ENCODE results near the gene PRTG. TPM values are rescaled to one million over a fixed set of nuclear protein-coding genes. Genes with fewer than 3 reads are reported as not detected.
"Not testable (repeated sequence)": the region's sequence is repeated elsewhere in the genome, so short reads cannot be mapped to it uniquely, and the experiment has no call there.

PRTG gene
- total RNA-seq, 1 donor from 2014 or later = 574 TPM

DNA sequence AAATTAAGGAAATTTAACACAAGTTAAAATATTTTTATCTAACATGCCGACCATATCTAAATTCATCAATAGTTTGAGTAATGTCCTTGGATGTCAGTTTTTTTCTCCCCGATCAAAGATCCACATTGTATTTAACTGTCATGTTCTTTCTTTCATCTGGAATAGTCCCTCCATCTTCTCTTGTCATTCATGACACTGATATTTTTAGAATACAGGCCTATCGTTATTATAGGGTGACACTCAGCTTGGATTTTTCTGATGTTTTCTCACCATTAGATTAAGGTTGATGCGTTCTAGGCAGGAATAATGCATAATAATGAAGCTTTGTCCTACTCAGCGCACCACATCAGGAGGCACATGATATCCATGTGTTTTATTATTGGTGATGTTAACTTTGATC lies 141.6 kb downstream of the PRTG start:
- Histone ChIP-seq H4K20me1 (ENCODE audit: low read depth) (no peaks in the 10 kb centered on the region), H2AFZ (replicated peaks) (no peak overlapping the region), H3K9ac (no peak overlapping the region), H3F3A (ENCODE audit: low read depth) (no peaks in the 10 kb centered on the region), H3K27me3 (no peaks in the 10 kb centered on the region), H3K4me2 (no peak overlapping the region), H3K36me3 (no peaks in the 10 kb centered on the region), H3K9me3 (ENCODE audit: low read depth) (no peaks in the 10 kb centered on the region), H3K79me2 (ENCODE audit: low read depth) (no peaks in the 10 kb centered on the region), H3K27ac (no peak overlapping the region), H3K4me3 (no peak overlapping the region), H3K4me1 (no peaks in the 10 kb centered on the region)
- peaks cover 5% of the 10 kb centered on the region for H3K27me3 Mint-ChIP-seq (ENCODE audit: insufficient read depth, low read depth)
- TF ChIP-seq EZH2 (IDR thresholded peaks at IDR 0.05) = no peak
- TF ChIP-seq EZH2phosphoT487 (IDR thresholded peaks at IDR 0.05) = no peak
- TF ChIP-seq, protein P1, sequence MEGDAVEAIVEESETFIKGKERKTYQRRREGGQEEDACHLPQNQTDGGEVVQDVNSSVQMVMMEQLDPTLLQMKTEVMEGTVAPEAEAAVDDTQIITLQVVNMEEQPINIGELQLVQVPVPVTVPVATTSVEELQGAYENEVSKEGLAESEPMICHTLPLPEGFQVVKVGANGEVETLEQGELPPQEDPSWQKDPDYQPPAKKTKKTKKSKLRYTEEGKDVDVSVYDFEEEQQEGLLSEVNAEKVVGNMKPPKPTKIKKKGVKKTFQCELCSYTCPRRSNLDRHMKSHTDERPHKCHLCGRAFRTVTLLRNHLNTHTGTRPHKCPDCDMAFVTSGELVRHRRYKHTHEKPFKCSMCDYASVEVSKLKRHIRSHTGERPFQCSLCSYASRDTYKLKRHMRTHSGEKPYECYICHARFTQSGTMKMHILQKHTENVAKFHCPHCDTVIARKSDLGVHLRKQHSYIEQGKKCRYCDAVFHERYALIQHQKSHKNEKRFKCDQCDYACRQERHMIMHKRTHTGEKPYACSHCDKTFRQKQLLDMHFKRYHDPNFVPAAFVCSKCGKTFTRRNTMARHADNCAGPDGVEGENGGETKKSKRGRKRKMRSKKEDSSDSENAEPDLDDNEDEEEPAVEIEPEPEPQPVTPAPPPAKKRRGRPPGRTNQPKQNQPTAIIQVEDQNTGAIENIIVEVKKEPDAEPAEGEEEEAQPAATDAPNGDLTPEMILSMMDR (IDR thresholded peaks at IDR 0.05) = no peak
- H3K36me3 Mint-ChIP-seq = peaks cover 5% of the 10 kb centered on the region
- no peak overlapping the region for H3K4me3 Mint-ChIP-seq
- H3K27ac Mint-ChIP-seq = no peak overlapping the region
- DNase-seq (ENCODE audit: low spot score) = no peak
- peaks cover 5% of the 10 kb centered on the region for H3K9me3 Mint-ChIP-seq
- H3K4me1 Mint-ChIP-seq = no peaks in the 10 kb centered on the region

DNA sequence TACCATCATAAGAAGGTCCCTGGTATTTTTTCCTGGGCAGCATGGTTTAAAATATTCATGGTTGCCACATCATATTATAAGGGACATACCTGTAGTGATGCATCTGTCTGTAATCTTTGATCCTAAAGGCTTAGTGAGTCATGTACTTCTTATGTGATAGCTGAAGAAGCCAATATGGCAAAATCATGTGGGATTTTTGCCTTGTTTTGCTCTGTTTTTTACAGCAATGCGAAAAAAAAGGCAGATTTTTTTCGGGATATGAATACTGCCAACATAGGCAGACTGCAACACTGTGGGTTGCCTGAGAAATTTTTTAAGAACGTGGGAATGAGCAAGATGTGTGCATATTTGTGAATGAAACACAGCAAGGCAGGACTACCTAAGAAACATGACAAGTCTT lies 143.5 kb downstream of the PRTG start:
- H3K9ac ChIP-seq = no peak overlapping the region
- no peak overlapping the region for H2AFZ ChIP-seq (replicated peaks)
- H3K9me3 ChIP-seq (ENCODE audit: low read depth) = no peaks in the 10 kb centered on the region
- TF ChIP-seq, protein P1 (IDR thresholded peaks at IDR 0.05) = no peak
- no peak for TF ChIP-seq EZH2 (IDR thresholded peaks at IDR 0.05)
- no peak overlapping the region for H3K27ac ChIP-seq
- H3K27me3 ChIP-seq = no peaks in the 10 kb centered on the region
- DNase-seq (ENCODE audit: low spot score) = no peak
- H3K4me3 ChIP-seq = no peak overlapping the region
- H3K4me1 ChIP-seq = no peaks in the 10 kb centered on the region
- Mint-ChIP-seq H3K9me3 (no peaks in the 10 kb centered on the region), H3K27ac (no peak overlapping the region), H3K36me3 (no peaks in the 10 kb centered on the region), H3K4me3 (no peak overlapping the region), H3K4me1 (no peaks in the 10 kb centered on the region), H3K27me3 (ENCODE audit: insufficient read depth, low read depth) (peaks cover 6% of the 10 kb centered on the region)
- H3K36me3 ChIP-seq = no peaks in the 10 kb centered on the region
- no peaks in the 10 kb centered on the region for H3K79me2 ChIP-seq (ENCODE audit: low read depth)
- H4K20me1 ChIP-seq (ENCODE audit: low read depth) = no peaks in the 10 kb centered on the region
- no peaks in the 10 kb centered on the region for H3F3A ChIP-seq (ENCODE audit: low read depth)
- no peak overlapping the region for H3K4me2 ChIP-seq

DNA sequence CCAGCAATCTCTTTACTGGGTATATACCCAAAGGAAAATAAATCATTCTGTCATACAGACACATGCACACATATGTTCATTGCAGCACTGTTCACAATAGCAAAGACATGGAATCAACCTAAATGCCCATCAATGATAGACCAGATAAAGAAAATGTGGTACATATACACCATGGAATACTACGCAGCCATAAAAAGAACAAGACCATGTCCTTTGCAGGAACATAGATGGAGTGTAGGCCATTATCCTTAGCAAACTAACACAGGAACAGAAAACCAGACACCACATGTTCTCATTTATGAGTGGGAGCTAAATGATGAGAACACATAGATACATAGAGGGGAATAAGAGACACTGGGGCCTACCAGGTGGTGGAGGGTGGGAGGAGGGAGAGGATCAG lies 149.9 kb downstream of the PRTG start:
- H3K4me2 ChIP-seq; H3K9me3 ChIP-seq (ENCODE audit: low read depth); H3K4me1 ChIP-seq; H3K27me3 Mint-ChIP-seq (ENCODE audit: insufficient read depth, low read depth); H3K4me1 Mint-ChIP-seq; H3K9ac ChIP-seq; H4K20me1 ChIP-seq (ENCODE audit: low read depth); H3K36me3 ChIP-seq; H3F3A ChIP-seq (ENCODE audit: low read depth); H3K79me2 ChIP-seq (ENCODE audit: low read depth); H3K27ac Mint-ChIP-seq; H3K27ac ChIP-seq; DNase-seq (ENCODE audit: low spot score); H3K36me3 Mint-ChIP-seq; H2AFZ ChIP-seq (replicated peaks); H3K9me3 Mint-ChIP-seq; H3K4me3 Mint-ChIP-seq; H3K4me3 ChIP-seq: not testable (repeated sequence)
- peaks cover 23% of the 10 kb centered on the region for H3K27me3 ChIP-seq

DNA sequence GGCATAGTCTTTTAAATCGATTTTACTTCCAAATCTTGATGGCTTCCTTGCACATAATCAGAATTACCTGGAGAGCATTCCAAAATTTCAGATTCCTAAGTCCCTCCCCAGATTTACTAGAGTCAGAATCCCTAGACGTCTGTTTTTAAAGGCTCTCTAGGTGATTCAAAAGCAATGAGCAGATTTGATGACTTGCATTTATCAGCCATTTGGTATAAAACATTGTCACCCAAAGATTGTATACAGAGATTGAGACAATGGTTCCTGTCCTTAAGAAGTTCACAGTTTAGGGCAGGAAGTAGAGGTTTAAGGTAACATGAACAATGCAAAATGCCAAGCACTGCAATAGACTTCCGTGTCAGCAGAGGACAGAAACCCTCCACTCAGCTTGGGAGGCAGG lies 152.2 kb downstream of the PRTG start:
- no peaks in the 10 kb centered on the region for H4K20me1 ChIP-seq (ENCODE audit: low read depth)
- Mint-ChIP-seq H3K36me3 (peaks cover 6% of the 10 kb centered on the region), H3K4me1 (peaks cover 8% of the 10 kb centered on the region), H3K9me3 (peaks cover 7% of the 10 kb centered on the region), H3K27me3 (ENCODE audit: insufficient read depth, low read depth) (peaks cover 9% of the 10 kb centered on the region), H3K27ac (no peak overlapping the region), H3K4me3 (no peak overlapping the region)
- no peak overlapping the region for H3K27ac ChIP-seq
- H3K79me2 ChIP-seq (ENCODE audit: low read depth) = no peaks in the 10 kb centered on the region
- no peak for DNase-seq (ENCODE audit: low spot score)
- H3K4me2 ChIP-seq = no peak overlapping the region
- H3F3A ChIP-seq (ENCODE audit: low read depth) = peaks cover 12% of the 10 kb centered on the region
- no peaks in the 10 kb centered on the region for H3K36me3 ChIP-seq
- H3K9me3 ChIP-seq (ENCODE audit: low read depth) = no peaks in the 10 kb centered on the region
- H3K4me1 ChIP-seq = peaks cover 4% of the 10 kb centered on the region
- no peak overlapping the region for H2AFZ ChIP-seq (replicated peaks)
- TF ChIP-seq EZH2 (IDR thresholded peaks at IDR 0.05) = no peak
- TF ChIP-seq, protein P1 (IDR thresholded peaks at IDR 0.05) = no peak
- TF ChIP-seq EZH2phosphoT487 (IDR thresholded peaks at IDR 0.05) = no peak
- no peak overlapping the region for H3K9ac ChIP-seq
- peaks cover 44% of the 10 kb centered on the region for H3K27me3 ChIP-seq
- no peak overlapping the region for H3K4me3 ChIP-seq
